PC-3 (cell line): ENCODE data around the gene MED22. TPM values are rescaled to one million over a fixed set of nuclear protein-coding genes. Genes with fewer than 3 reads are reported as not detected.

Experiments used
- ATAC-seq: fragments of 200-7000 bp; cut with Tn5 transposase; 2 replicates; pipeline ENCODE4 v1.9.1; 2020; ENCODE audit warnings: mild to moderate bottlenecking, moderate library complexity
- BruUV-seq: library from RNA; stranded (reverse); fragments of 400-500 nt; replicated peaks from 2 replicates; lab custom pipeline; 2021; lab: Mats Ljungman, UMichigan
- CTCF ChIA-PET: fragments of 300-600 bp; sonication (Branson Sonifier 250); formaldehyde crosslinking; loops from one replicate; lab custom pipeline; 2022; ENCODE audit warnings: antibody characterized with exemption; lab: Charles Lee
- POLR2A ChIA-PET: fragments of 300-600 bp; sonication (Branson Sonifier 250); formaldehyde crosslinking; loops from one replicate; lab custom pipeline; 2022; ENCODE audit warnings: antibody characterized with exemption; ENCODE audit not compliant: unreplicated experiment; lab: Charles Lee
- DNase-seq: peaks from one replicate; pipeline ENCODE4 v3.0.0-alpha.2; 2015
- H2AFZ ChIP-seq: fragments of 300-600 bp; sonication (generic); 2 replicates; pipeline ENCODE4 v1.6.0; 2016; ENCODE audit warnings: antibody characterized with exemption, low read length
- H3F3A ChIP-seq: fragments of 300-600 bp; sonication (generic); one replicate; pipeline ENCODE4 v1.6.0; 2017; ENCODE audit warnings: antibody characterized with exemption, low read length, control low read depth, mild to moderate bottlenecking; ENCODE audit not compliant: unreplicated experiment
- H3K27ac ChIP-seq: fragments of 300-600 bp; sonication (generic); 2 replicates; pipeline ENCODE4 v1.5.1; 2016; ENCODE audit warnings: mild to moderate bottlenecking, low read length
- H3K27me3 ChIP-seq: fragments of 300-600 bp; sonication (generic); 2 replicates; pipeline ENCODE4 v1.6.1; 2016; ENCODE audit warnings: low read length, mixed read lengths
- H3K36me3 ChIP-seq: fragments of 300-600 bp; sonication (generic); 2 replicates; pipeline ENCODE4 v1.6.1; 2016; ENCODE audit warnings: low read depth, mixed run types, low read length, mixed read lengths
- H3K4me1 ChIP-seq: fragments of 300-600 bp; sonication (generic); 2 replicates; pipeline ENCODE4 v1.5.1; 2016; ENCODE audit warnings: low read length; ENCODE audit not compliant: insufficient read depth
- H3K4me2 ChIP-seq: fragments of 300-600 bp; sonication (generic); 2 replicates; pipeline ENCODE4 v1.6.0; 2016; ENCODE audit warnings: low read length
- H3K4me3 ChIP-seq: fragments of 300-600 bp; sonication (generic); 2 replicates; pipeline ENCODE4 v1.5.1; 2016; ENCODE audit warnings: mild to moderate bottlenecking, low read length, mixed read lengths
- H3K79me2 ChIP-seq: fragments of 300-600 bp; sonication (generic); 2 replicates; pipeline ENCODE4 v1.6.1; 2017; ENCODE audit warnings: low read length, mixed read lengths
- H3K9ac ChIP-seq: fragments of 300-600 bp; sonication (generic); 2 replicates; pipeline ENCODE4 v1.6.0; 2016; ENCODE audit warnings: mild to moderate bottlenecking, low read length
- H3K9me2 ChIP-seq: fragments of 300-600 bp; sonication (generic); replicated peaks from 2 replicates; pipeline ENCODE4 v1.6.1; 2016; ENCODE audit warnings: mixed run types, low read length, mixed read lengths
- H3K9me3 ChIP-seq: fragments of 300-600 bp; sonication (generic); 2 replicates; pipeline ENCODE4 v1.6.1; 2016; ENCODE audit warnings: low read length, mixed read lengths
- H4K20me1 ChIP-seq: fragments of 300-600 bp; sonication (generic); 2 replicates; pipeline ENCODE4 v1.6.1; 2016; ENCODE audit warnings: low read length, mixed read lengths
- EZH2 ChIP-seq: fragments of 300-600 bp; sonication (generic); IDR thresholded peaks from one replicate; pipeline ENCODE4 v1.6.1; 2017; ENCODE audit warnings: antibody characterized with exemption, mild to moderate bottlenecking, low read length; ENCODE audit not compliant: unreplicated experiment
- EZH2phosphoT487 ChIP-seq: fragments of 300-600 bp; sonication (generic); IDR thresholded peaks from 2 replicates; pipeline ENCODE4 v1.6.1; 2018; ENCODE audit warnings: mild to moderate bottlenecking, antibody characterized with exemption, low read length, borderline replicate concordance
- intact Hi-C: fragments of 100-400 bp; cut with micrococcal nuclease; formaldehyde crosslinking; loops from 2 replicates; pipeline ENCODE4 v1.9.0; 2023
- total RNA-seq: library from RNA; depleted of rRNA; stranded (reverse); fragments of >200 nt; gene quantifications from 2 replicates; pipeline ENCODE4 v1.2.3, GENCODE V29; 2014
- TF ChIP-seq, protein P1 (sequence below): fragments of 300-600 bp; sonication (generic); conservative IDR thresholded peaks from 2 replicates; pipeline ENCODE4 v1.5.1; 2017; ENCODE audit warnings: antibody characterized with exemption, low read depth, mild to moderate bottlenecking, low read length

MED22 gene
- total RNA-seq, 1 experiment from 2014 or later = 20.5 TPM

DNA sequence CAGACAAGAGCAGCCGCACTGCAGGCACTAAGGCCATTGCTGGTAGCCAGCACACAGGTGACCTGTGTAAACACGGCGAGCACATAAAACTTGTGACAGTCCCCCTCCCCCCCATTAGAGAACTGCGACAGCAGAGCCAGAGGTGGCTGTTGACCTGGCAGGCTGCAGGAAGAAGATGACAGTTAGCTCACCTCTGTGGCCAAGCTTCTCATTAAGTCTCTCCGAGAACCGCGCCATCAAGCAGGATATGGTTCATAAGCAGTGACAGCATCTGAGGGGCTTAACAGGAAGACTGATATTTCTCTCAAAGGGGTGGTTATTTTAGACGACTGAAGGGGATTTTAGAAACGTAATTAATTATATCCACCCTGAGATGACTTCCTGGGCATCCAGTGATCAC lies 22.8 kb upstream of the MED22 start:
- DNase-seq = no peak

DNA sequence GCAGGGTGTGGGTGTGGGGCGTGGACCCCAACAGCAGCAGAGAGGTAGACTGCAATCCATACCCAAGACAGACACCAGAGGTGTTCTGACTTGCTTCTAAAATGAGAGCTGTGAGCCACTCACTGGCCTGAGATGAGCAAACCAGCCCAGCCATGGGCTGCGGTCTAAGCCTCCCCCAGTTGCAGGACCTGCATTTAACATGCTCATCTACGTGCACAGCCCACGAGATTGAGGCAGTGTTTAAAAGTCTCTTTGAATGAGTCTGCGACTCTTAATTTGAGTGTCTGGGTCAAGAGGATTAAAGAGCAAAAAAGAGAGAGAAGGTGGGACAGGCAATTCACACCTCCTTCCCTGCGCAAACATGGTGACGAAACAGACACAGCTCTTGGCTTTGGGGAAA lies 22.0 kb upstream of the MED22 start:
- ChIA-PET POLR2A (no interaction called here), CTCF (no interaction called here)
- DNase-seq (no peak), ATAC-seq (no peak)
- no peak overlapping the region for H3K9ac ChIP-seq
- H3K4me3 ChIP-seq = no peak overlapping the region
- no peaks in the 10 kb centered on the region for H3K9me3 ChIP-seq
- no peaks in the 10 kb centered on the region for H3K9me2 ChIP-seq
- peaks cover 37% of the 10 kb centered on the region; the same call in 1 of the 2 replicates for H4K20me1 ChIP-seq
- no peak overlapping the region for H2AFZ ChIP-seq
- peaks cover 8% of the 10 kb centered on the region; the same call in 1 of the 2 replicates for H3K4me1 ChIP-seq
- no peaks in the 10 kb centered on the region for H3K27me3 ChIP-seq
- H3K4me2 ChIP-seq = no peak overlapping the region
- no TSS peak for BruUV-seq
- peaks cover 82% of the 10 kb centered on the region for H3K79me2 ChIP-seq
- no peak overlapping the region for H3K27ac ChIP-seq
- no peaks in the 10 kb centered on the region for H3F3A ChIP-seq
- intact Hi-C loops = no loop called here
- TF ChIP-seq, protein P1, sequence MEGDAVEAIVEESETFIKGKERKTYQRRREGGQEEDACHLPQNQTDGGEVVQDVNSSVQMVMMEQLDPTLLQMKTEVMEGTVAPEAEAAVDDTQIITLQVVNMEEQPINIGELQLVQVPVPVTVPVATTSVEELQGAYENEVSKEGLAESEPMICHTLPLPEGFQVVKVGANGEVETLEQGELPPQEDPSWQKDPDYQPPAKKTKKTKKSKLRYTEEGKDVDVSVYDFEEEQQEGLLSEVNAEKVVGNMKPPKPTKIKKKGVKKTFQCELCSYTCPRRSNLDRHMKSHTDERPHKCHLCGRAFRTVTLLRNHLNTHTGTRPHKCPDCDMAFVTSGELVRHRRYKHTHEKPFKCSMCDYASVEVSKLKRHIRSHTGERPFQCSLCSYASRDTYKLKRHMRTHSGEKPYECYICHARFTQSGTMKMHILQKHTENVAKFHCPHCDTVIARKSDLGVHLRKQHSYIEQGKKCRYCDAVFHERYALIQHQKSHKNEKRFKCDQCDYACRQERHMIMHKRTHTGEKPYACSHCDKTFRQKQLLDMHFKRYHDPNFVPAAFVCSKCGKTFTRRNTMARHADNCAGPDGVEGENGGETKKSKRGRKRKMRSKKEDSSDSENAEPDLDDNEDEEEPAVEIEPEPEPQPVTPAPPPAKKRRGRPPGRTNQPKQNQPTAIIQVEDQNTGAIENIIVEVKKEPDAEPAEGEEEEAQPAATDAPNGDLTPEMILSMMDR = no peak
- TF ChIP-seq EZH2 (no peak), EZH2phosphoT487 (no peak)
- peaks cover 8% of the 10 kb centered on the region; the same call in 1 of the 2 replicates for H3K36me3 ChIP-seq

More for the DNA sequence above, 22.8 kb upstream of the MED22 start:
- POLR2A ChIA-PET = no interaction called here
- no peak for ATAC-seq
- Histone ChIP-seq H3K4me3 (no peak overlapping the region), H4K20me1 (peaks cover 37% of the 10 kb centered on the region; the same call in 1 of the 2 replicates), H3K27me3 (no peaks in the 10 kb centered on the region), H3K9me2 (no peaks in the 10 kb centered on the region), H3K27ac (no peak overlapping the region), H3K9me3 (no peaks in the 10 kb centered on the region), H2AFZ (no peak overlapping the region), H3K79me2 (peaks cover 90% of the 10 kb centered on the region), H3K4me2 (no peak overlapping the region), H3K9ac (no peak overlapping the region), H3K4me1 (peaks cover 8% of the 10 kb centered on the region; the same call in 1 of the 2 replicates), H3K36me3 (peaks cover 8% of the 10 kb centered on the region; the same call in 1 of the 2 replicates), H3F3A (no peaks in the 10 kb centered on the region)
- TF ChIP-seq, protein P1 = no peak
- no peak for TF ChIP-seq EZH2
- TF ChIP-seq EZH2phosphoT487 = no peak
- intact Hi-C loops = no loop called here
- no TSS peak for BruUV-seq
- CTCF ChIA-PET = no interaction called here

DNA sequence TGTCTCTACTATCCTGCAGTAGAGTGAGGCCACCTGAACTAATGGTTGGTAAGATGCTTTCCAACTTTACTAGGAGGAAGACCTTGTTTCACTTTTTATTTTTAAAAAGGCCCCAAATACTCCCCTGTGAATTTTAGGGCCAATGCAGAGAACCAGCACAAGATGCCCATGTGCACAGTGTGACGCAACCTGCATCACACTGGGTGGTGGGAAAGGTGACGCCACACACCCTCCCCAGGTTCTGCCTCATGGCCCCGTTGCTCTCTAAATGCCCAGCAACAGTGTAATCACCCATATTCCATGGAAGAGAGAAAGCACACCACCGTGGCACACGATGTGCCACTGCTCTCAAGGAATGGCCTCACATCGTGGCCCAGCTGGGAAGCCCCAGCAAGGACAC lies 21.5 kb upstream of the MED22 start:
- H3F3A ChIP-seq = no peaks in the 10 kb centered on the region
- BruUV-seq = no TSS peak
- no peak overlapping the region for H3K4me3 ChIP-seq
- no peaks in the 10 kb centered on the region for H3K9me2 ChIP-seq
- no peak overlapping the region for H3K27ac ChIP-seq
- CTCF ChIA-PET = no interaction called here
- POLR2A ChIA-PET = interaction anchor here (1.5 kb wide), 1 partner anchor 18 kb away, joined by 4 read pairs; no protein-coding TSS in a partner anchor
- H3K4me2 ChIP-seq = no peak overlapping the region
- H3K4me1 ChIP-seq = peaks cover 8% of the 10 kb centered on the region; the same call in 1 of the 2 replicates
- H3K9me3 ChIP-seq = no peaks in the 10 kb centered on the region
- intact Hi-C loops = no loop called here
- no peak for DNase-seq
- H3K79me2 ChIP-seq = peaks cover 77% of the 10 kb centered on the region
- H2AFZ ChIP-seq = no peak overlapping the region
- no peak overlapping the region for H3K9ac ChIP-seq
- H3K36me3 ChIP-seq = peaks cover 8% of the 10 kb centered on the region; the same call in 1 of the 2 replicates
- H3K27me3 ChIP-seq = no peaks in the 10 kb centered on the region
- ATAC-seq = no peak
- no peak for TF ChIP-seq EZH2
- TF ChIP-seq, protein P1 = no peak
- no peak for TF ChIP-seq EZH2phosphoT487
- peaks cover 34% of the 10 kb centered on the region; the same call in 1 of the 2 replicates for H4K20me1 ChIP-seq
